DLD1 (cell line): ENCODE measurements around the gene NUTM2B.
"Not testable (repeated sequence)": the region's sequence is repeated elsewhere in the genome, so short reads cannot be mapped to it uniquely, and the experiment has no call there.

Experiments
- in situ Hi-C: cut with HindIII; loops from 2 replicates; pipeline ENCODE4 v1.10.0; 2017; ENCODE audit warnings: low sequenced_read_pairs

Gene NUTM2B

GRCh38 chr10:79744844-79745243 lies 41.8 kb downstream of the NUTM2B start:
- in situ Hi-C loops = not testable (repeated sequence)

- in situ Hi-C loops = not testable (repeated sequence)
These were observed 45.5 kb downstream of the NUTM2B start for GRCh38 chr10:79748510-79748909.

DNA sequence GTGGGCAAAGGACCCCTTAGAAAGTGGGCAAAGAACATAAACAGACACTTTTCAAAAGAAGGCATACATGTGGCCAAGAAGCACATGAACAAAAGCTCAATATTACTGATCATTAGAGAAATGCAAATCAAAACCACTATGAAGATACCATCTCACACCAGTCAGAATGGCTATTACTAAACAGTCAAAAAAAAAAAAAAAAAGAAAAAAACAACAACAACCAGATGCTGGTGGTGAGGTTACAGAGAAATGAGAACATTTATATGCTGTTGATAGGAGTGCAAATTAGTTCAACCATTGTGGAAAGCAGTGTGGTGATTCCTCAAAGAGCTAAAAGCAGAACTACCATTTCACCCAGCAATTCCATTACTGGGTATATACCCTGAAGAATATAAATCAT lies 50.6 kb downstream of the NUTM2B start:
- in situ Hi-C loops = not testable (repeated sequence)

GRCh38 chr10:79758297-79758993 lies 55.4 kb downstream of the NUTM2B start:
- in situ Hi-C loops = not testable (repeated sequence)
